HG03095 (cell line): ENCODE data around the gene GINM1.
A peak's percentile ranks its signal among the peaks of the same experiment; 100 is the strongest.

Experiments
- ATAC-seq: cut with Tn5 transposase; IDR thresholded peaks from one replicate; pipeline ENCODE4 v1.9.1; 2021; ENCODE audit warnings: moderate library complexity; ENCODE audit not compliant: unreplicated experiment

The GINM1 gene

GRCh38 chr6:149565527-149566409 lies at the start of gene GINM1:
GINM1 (plus strand) TSS chr6:149566375; CDS start chr6:149566415, 40 bp downstream.
- peak; percentile 75 for ATAC-seq

- ATAC-seq = no peak
Observed at GRCh38 chr6:149529650-149530049, 36.5 kb upstream of the GINM1 start.

- ATAC-seq = no peak
Observed at GRCh38 chr6:149534742-149535141, 31.4 kb upstream of the GINM1 start.

GRCh38 chr6:149541139-149541538 lies 25.0 kb upstream of the GINM1 start:
- no peak for ATAC-seq

- ATAC-seq = no peak
Observed at GRCh38 chr6:149544646-149545257, 21.4 kb upstream of the GINM1 start.

GRCh38 chr6:149545258-149545753 lies 20.9 kb upstream of the GINM1 start:
- peak; percentile 18 for ATAC-seq

GRCh38 chr6:149545754-149546471 lies 20.3 kb upstream of the GINM1 start, which contains the start of gene PPIL4:
PPIL4 (minus strand) TSS chr6:149546043; CDS start chr6:149546005, 38 bp downstream.
- ATAC-seq = peak; percentile 89

GRCh38 chr6:149551920-149552319 lies 14.3 kb upstream of the GINM1 start:
- no peak for ATAC-seq

GRCh38 chr6:149558029-149558428 lies 8.1 kb upstream of the GINM1 start:
- no peak for ATAC-seq

GRCh38 chr6:149559389-149559788 lies 6.8 kb upstream of the GINM1 start:
- no peak for ATAC-seq

- no peak for ATAC-seq
Observed at GRCh38 chr6:149560736-149561135, 5.4 kb upstream of the GINM1 start.

- no peak for ATAC-seq
Observed at GRCh38 chr6:149563203-149563927, 2.8 kb upstream of the GINM1 start.

GRCh38 chr6:149563928-149564325 lies 2.2 kb upstream of the GINM1 start:
- no peak for ATAC-seq

GRCh38 chr6:149566410-149567193 lies 427 bp downstream of the GINM1 start:
- ATAC-seq = peak; percentile 9

- no peak for ATAC-seq
Observed at GRCh38 chr6:149567194-149567586, 1.0 kb downstream of the GINM1 start.

- no peak for ATAC-seq
Observed at GRCh38 chr6:149567945-149568585, 1.9 kb downstream of the GINM1 start.

GRCh38 chr6:149580880-149581279 lies 14.7 kb downstream of the GINM1 start:
- no peak for ATAC-seq

- no peak for ATAC-seq
Observed at GRCh38 chr6:149581349-149581748, 15.2 kb downstream of the GINM1 start.

- ATAC-seq = no peak
Observed at GRCh38 chr6:149586149-149586548, 20.0 kb downstream of the GINM1 start.
